SK-N-SH (cell line): Measurements from ENCODE around the gene WASF2. TPM values are rescaled to one million over a fixed set of nuclear protein-coding genes. Genes with fewer than 3 reads are reported as not detected.

ENCODE experiments used
- CTCF ChIA-PET: fragments of 300-600, 350-600 bp; formaldehyde crosslinking; extraction: SDS; loops from one replicate; lab custom pipeline; 2021; lab: Yijun Ruan, JAX
- POLR2A ChIA-PET: fragments of 350-600 bp; sonication (Branson Sonifier 250); formaldehyde crosslinking; extraction: SDS; loops from one replicate; lab custom pipeline; 2020; ENCODE audit warnings: antibody characterized with exemption, inconsistent platforms; lab: Yijun Ruan, JAX
- DNase-seq: peaks from one replicate; pipeline ENCODE4 v3.0.0; 2012
- H2AFZ ChIP-seq: fragments of 200-600 bp; sonication (generic); 2 replicates; pipeline ENCODE4 v1.8.1; 2016; ENCODE audit warnings: antibody characterized with exemption, mild to moderate bottlenecking, low read depth
- H3F3A ChIP-seq: fragments of 200-600 bp; sonication (generic); replicated peaks from 2 replicates; pipeline ENCODE3; 2016; ENCODE audit warnings: antibody characterized with exemption, mild to moderate bottlenecking; ENCODE audit not compliant: insufficient read depth
- H3K27ac ChIP-seq, 2 experiments: fragments of 200-500 bp in 1 of 2; fragments of 200-600 bp in 1 of 2; sonication (Bioruptor generic) in 1 of 2; sonication (generic), shearing (Covaris generic) in 1 of 2; 2 replicates each; pipeline versions ENCODE4 v1.5.1 to v1.6.1; 2014 to 2016; ENCODE audit warnings: low read depth in 2 of 2, inconsistent platforms in 1 of 2, low read length in 1 of 2, mild to moderate bottlenecking in 1 of 2, mixed read lengths in 1 of 2
- H3K27me3 ChIP-seq: fragments of 200-600 bp; sonication (generic), shearing (Covaris generic); 2 replicates; pipeline ENCODE4 v1.6.1; 2016; ENCODE audit warnings: mixed run types; ENCODE audit not compliant: insufficient read depth
- H3K36me3 ChIP-seq, 2 experiments: fragments of 200-500 bp in 1 of 2; fragments of 200-600 bp in 1 of 2; sonication (Bioruptor generic) in 1 of 2; sonication (generic) in 1 of 2; replicated peaks in 1 of 2; 2 replicates each; pipeline versions ENCODE3 to v1.5.1; 2014 to 2016; ENCODE audit warnings: low read length in 1 of 2, mild to moderate bottlenecking in 1 of 2; ENCODE audit not compliant: insufficient read depth in 2 of 2, control insufficient read depth in 1 of 2
- H3K4me1 ChIP-seq, 2 experiments: fragments of 200-500 bp in 1 of 2; fragments of 200-600 bp in 1 of 2; sonication (Bioruptor generic) in 1 of 2; sonication (generic), shearing (Covaris generic) in 1 of 2; 2 replicates each; pipeline versions ENCODE4 v1.5.1 to v1.6.1; 2014 to 2016; ENCODE audit warnings: low read depth in 1 of 2, low read length in 1 of 2, mixed run types in 1 of 2; ENCODE audit not compliant: insufficient read depth in 2 of 2, control insufficient read depth in 1 of 2
- H3K4me2 ChIP-seq: fragments of 200-600 bp; sonication (generic), shearing (Covaris generic); 2 replicates; pipeline ENCODE4 v1.6.1; 2017; ENCODE audit warnings: mixed run types
- H3K4me3 ChIP-seq, 2 experiments: fragments of 200-500 bp in 1 of 2; fragments of 200-600 bp in 1 of 2; sonication (Bioruptor generic) in 1 of 2; sonication (generic), shearing (Covaris generic) in 1 of 2; 2 replicates each; pipeline versions ENCODE4 v1.5.1 to v1.8.1; 2014 to 2016; ENCODE audit warnings: low read depth in 2 of 2, inconsistent platforms in 1 of 2, low read length in 1 of 2, mild to moderate bottlenecking in 1 of 2, mixed read lengths in 1 of 2, moderate library complexity in 1 of 2
- H3K79me2 ChIP-seq: fragments of 200-600 bp; sonication (generic); 2 replicates; pipeline ENCODE4 v1.8.1; 2017; ENCODE audit warnings: mild to moderate bottlenecking; ENCODE audit not compliant: insufficient read depth
- H3K9ac ChIP-seq: fragments of 200-600 bp; sonication (generic); 2 replicates; pipeline ENCODE4 v1.6.1; 2017; ENCODE audit warnings: mixed run types
- H3K9me2 ChIP-seq: fragments of 200-600 bp; sonication (generic); 2 replicates; pipeline ENCODE4 v1.6.1; 2017; ENCODE audit warnings: mixed run types
- H3K9me3 ChIP-seq: fragments of 200-600 bp; sonication (generic); 2 replicates; pipeline ENCODE4 v1.6.1; 2017; ENCODE audit warnings: mixed run types, mild to moderate bottlenecking, moderate library complexity
- H4K20me1 ChIP-seq: fragments of 200-600 bp; sonication (generic); 2 replicates; pipeline ENCODE4 v1.6.1; 2017; ENCODE audit warnings: mild to moderate bottlenecking, mixed run types; ENCODE audit not compliant: insufficient read depth
- CHD2 ChIP-seq: fragments of 150-350 bp; IDR thresholded peaks from 2 replicates; pipeline ENCODE4 v1.6.1; 2018; ENCODE audit warnings: low read length; ENCODE audit not compliant: partially characterized antibody
- ELF1 ChIP-seq: IDR thresholded peaks from 2 replicates; pipeline ENCODE4 v1.4.0; 2012
- EP300 ChIP-seq, 2 experiments: IDR thresholded peaks; 2 replicates each; pipeline versions ENCODE4 v1.4.0 to v1.6.1; 2012; ENCODE audit warnings: borderline replicate concordance in 1 of 2, low read depth in 1 of 2, low read length in 1 of 2
- EZH2phosphoT487 ChIP-seq: fragments of 200-600 bp; sonication (generic); IDR thresholded peaks from 2 replicates; pipeline ENCODE4 v1.6.1; 2017; ENCODE audit warnings: low read depth, mixed run types, mild to moderate bottlenecking, antibody characterized with exemption, moderate library complexity, borderline replicate concordance
- FOSL2 ChIP-seq: IDR thresholded peaks from 2 replicates; pipeline ENCODE4 v1.4.0; 2012; ENCODE audit warnings: low read depth, mild to moderate bottlenecking, moderate library complexity, borderline replicate concordance
- FOXJ3 ChIP-seq: sonication (generic); formaldehyde crosslinking; IDR thresholded peaks from 2 replicates; pipeline ENCODE4 v1.5.1; 2020; ENCODE audit warnings: mild to moderate bottlenecking, missing genetic modification reagents
- GATA2 ChIP-seq: sonication (generic); formaldehyde crosslinking; IDR thresholded peaks from 2 replicates; pipeline ENCODE4 v1.5.0; 2020; ENCODE audit warnings: mild to moderate bottlenecking, missing genetic modification reagents
- MEF2A ChIP-seq: IDR thresholded peaks from 2 replicates; pipeline ENCODE4 v1.4.0; 2012; ENCODE audit warnings: low read depth, borderline replicate concordance
- MXI1 ChIP-seq: IDR thresholded peaks from 2 replicates; pipeline ENCODE4 v1.6.1; 2012; ENCODE audit warnings: mild to moderate bottlenecking, low read depth, low read length, improper control_type of control experiment
- POLR2AphosphoS5 ChIP-seq: IDR thresholded peaks from 2 replicates; pipeline ENCODE4 v1.6.1; 2012; ENCODE audit warnings: low read depth, low read length
- RAD21 ChIP-seq: IDR thresholded peaks from 2 replicates; pipeline ENCODE4 v1.6.1; 2012; ENCODE audit warnings: mild to moderate bottlenecking, low read length
- RCOR1 ChIP-seq: fragments of 150-350 bp; IDR thresholded peaks from 2 replicates; pipeline ENCODE4 v1.6.1; 2017; ENCODE audit warnings: antibody characterized with exemption, low read length
- RFX5 ChIP-seq: IDR thresholded peaks from 2 replicates; pipeline ENCODE4 v1.6.1; 2012; ENCODE audit warnings: mild to moderate bottlenecking, improper control_type of control experiment, low read length
- TEAD4 ChIP-seq: IDR thresholded peaks from 2 replicates; pipeline ENCODE4 v1.4.0; 2012; ENCODE audit warnings: mild to moderate bottlenecking, borderline replicate concordance; ENCODE audit not compliant: insufficient read depth
- YY1 ChIP-seq: IDR thresholded peaks from 2 replicates; pipeline ENCODE4 v1.4.0; 2012; ENCODE audit warnings: low read depth, mild to moderate bottlenecking
- WGBS: methylation state at CpG from one replicate; pipeline ENCODE4 v1.1.6; 2017; ENCODE audit warnings: low lambda C conversion rate; 5-methylcytosine and 5-hydroxymethylcytosine counted together
- polyA plus RNA-seq, 3 experiments: library from polyadenylated mRNA; depleted of rRNA; stranded (reverse); fragments of >200 nt; gene quantifications; 2 replicates each; pipeline ENCODE4 v1.2.3, GENCODE V29; 2012
- TF ChIP-seq, protein P1 (sequence below): fragments of 150-350 bp; IDR thresholded peaks from 2 replicates; pipeline ENCODE4 v1.6.1; 2017; ENCODE audit warnings: antibody characterized with exemption, low read length, low read depth, borderline replicate concordance
- TF ChIP-seq, protein P2 (sequence below): fragments of 150-350 bp; IDR thresholded peaks from 2 replicates; pipeline ENCODE4 v1.6.1; 2016; ENCODE audit warnings: mild to moderate bottlenecking, low read depth, low read length
- TF ChIP-seq, protein P3 (sequence below): IDR thresholded peaks from 2 replicates; pipeline ENCODE4 v1.4.0; 2012; ENCODE audit warnings: low read depth, borderline replicate concordance
- TF ChIP-seq, protein P4 (sequence below): IDR thresholded peaks from 2 replicates; pipeline ENCODE4; 2012
- TF ChIP-seq, protein P5 (sequence below): IDR thresholded peaks from 2 replicates; pipeline ENCODE4 v1.4.0; 2012; ENCODE audit warnings: low read depth, borderline replicate concordance

The WASF2 gene
- polyA plus RNA-seq, 1 of the 3 experiments (the other 2 are of a cell fraction) = 27.1 TPM

DNA sequence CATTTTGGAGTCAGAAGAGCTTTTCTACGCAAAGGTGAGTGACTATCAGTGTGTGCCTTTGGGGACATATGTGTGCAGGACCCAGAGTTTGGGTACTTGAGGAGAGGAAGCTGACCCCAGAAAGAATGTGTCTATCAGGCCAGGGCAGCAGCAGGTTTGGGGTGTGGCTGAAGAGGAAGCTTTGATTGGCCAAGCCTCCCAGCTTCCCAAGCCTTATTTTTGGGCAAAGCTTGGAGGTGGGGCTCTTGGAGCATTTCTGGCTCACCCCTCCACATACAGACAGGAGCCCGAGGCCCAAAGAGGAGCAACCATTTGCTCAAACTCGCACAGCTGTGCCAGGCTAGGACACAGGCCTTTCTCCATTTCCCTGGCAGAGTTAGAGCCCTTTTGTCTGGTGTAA lies 92.9 kb downstream of the WASF2 start:
- H3K9me2 ChIP-seq = no peaks in the 10 kb centered on the region
- H3F3A ChIP-seq = peaks cover 15% of the 10 kb centered on the region
- H2AFZ ChIP-seq = no peak overlapping the region
- no peak for DNase-seq
- TF ChIP-seq CHD2 = no peak
- TF ChIP-seq, protein P1, sequence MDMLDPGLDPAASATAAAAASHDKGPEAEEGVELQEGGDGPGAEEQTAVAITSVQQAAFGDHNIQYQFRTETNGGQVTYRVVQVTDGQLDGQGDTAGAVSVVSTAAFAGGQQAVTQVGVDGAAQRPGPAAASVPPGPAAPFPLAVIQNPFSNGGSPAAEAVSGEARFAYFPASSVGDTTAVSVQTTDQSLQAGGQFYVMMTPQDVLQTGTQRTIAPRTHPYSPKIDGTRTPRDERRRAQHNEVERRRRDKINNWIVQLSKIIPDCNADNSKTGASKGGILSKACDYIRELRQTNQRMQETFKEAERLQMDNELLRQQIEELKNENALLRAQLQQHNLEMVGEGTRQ = no peak
- TF ChIP-seq ELF1 = no peak
- no peak for TF ChIP-seq EP300 (IDR thresholded peaks at IDR 0.05; ENCODE audit: borderline replicate concordance in 1 of 2, low read depth in 1 of 2, low read length in 1 of 2)
- no peak for TF ChIP-seq GATA2 (CRISPR knock-in tag)
- no peak for TF ChIP-seq POLR2AphosphoS5
- no peak for TF ChIP-seq RFX5
- no peak for TF ChIP-seq MEF2A
- TF ChIP-seq EZH2phosphoT487 = no peak
- TF ChIP-seq FOSL2 = no peak
- TF ChIP-seq, protein P2, sequence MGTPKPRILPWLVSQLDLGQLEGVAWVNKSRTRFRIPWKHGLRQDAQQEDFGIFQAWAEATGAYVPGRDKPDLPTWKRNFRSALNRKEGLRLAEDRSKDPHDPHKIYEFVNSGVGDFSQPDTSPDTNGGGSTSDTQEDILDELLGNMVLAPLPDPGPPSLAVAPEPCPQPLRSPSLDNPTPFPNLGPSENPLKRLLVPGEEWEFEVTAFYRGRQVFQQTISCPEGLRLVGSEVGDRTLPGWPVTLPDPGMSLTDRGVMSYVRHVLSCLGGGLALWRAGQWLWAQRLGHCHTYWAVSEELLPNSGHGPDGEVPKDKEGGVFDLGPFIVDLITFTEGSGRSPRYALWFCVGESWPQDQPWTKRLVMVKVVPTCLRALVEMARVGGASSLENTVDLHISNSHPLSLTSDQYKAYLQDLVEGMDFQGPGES = no peak
- no peak for TF ChIP-seq YY1
- TF ChIP-seq RAD21 = no peak
- TF ChIP-seq, protein P3, sequence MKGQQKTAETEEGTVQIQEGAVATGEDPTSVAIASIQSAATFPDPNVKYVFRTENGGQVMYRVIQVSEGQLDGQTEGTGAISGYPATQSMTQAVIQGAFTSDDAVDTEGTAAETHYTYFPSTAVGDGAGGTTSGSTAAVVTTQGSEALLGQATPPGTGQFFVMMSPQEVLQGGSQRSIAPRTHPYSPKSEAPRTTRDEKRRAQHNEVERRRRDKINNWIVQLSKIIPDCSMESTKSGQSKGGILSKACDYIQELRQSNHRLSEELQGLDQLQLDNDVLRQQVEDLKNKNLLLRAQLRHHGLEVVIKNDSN = no peak
- TF ChIP-seq, protein P4, sequence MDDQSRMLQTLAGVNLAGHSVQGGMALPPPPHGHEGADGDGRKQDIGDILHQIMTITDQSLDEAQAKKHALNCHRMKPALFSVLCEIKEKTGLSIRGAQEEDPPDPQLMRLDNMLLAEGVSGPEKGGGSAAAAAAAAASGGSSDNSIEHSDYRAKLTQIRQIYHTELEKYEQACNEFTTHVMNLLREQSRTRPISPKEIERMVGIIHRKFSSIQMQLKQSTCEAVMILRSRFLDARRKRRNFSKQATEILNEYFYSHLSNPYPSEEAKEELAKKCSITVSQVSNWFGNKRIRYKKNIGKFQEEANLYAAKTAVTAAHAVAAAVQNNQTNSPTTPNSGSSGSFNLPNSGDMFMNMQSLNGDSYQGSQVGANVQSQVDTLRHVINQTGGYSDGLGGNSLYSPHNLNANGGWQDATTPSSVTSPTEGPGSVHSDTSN = no peak
- no peak for TF ChIP-seq FOXJ3 (CRISPR knock-in tag)
- TF ChIP-seq, protein P5, sequence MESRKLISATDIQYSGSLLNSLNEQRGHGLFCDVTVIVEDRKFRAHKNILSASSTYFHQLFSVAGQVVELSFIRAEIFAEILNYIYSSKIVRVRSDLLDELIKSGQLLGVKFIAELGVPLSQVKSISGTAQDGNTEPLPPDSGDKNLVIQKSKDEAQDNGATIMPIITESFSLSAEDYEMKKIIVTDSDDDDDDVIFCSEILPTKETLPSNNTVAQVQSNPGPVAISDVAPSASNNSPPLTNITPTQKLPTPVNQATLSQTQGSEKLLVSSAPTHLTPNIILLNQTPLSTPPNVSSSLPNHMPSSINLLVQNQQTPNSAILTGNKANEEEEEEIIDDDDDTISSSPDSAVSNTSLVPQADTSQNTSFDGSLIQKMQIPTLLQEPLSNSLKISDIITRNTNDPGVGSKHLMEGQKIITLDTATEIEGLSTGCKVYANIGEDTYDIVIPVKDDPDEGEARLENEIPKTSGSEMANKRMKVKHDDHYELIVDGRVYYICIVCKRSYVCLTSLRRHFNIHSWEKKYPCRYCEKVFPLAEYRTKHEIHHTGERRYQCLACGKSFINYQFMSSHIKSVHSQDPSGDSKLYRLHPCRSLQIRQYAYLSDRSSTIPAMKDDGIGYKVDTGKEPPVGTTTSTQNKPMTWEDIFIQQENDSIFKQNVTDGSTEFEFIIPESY = no peak
- no peak for TF ChIP-seq TEAD4
- no peak for TF ChIP-seq MXI1
- TF ChIP-seq RCOR1 = no peak
- no peak overlapping the region for H3K4me2 ChIP-seq
- no peaks in the 10 kb centered on the region for H3K9me3 ChIP-seq
- peaks cover 0 to 17% of the 10 kb centered on the region in 2 experiments; a peak in 2 of 4 replicates for H3K4me1 ChIP-seq
- no peaks in the 10 kb centered on the region for H4K20me1 ChIP-seq
- ChIA-PET POLR2A (interaction anchor here (0.6 kb wide), 2 partner anchors 83 to 96 kb away, joined by 3 to 4 read pairs; no protein-coding TSS in a partner anchor), CTCF (interaction anchor here (1.0 to 20.0 kb wide), 9 partner anchors 8 to 294 kb away, joined by 3 to 731 read pairs (median 8); partner anchors contain the start of gene AHDC1)
- no peak overlapping the region for H3K27ac ChIP-seq
- H3K9ac ChIP-seq = no peak overlapping the region
- no peak overlapping the region for H3K4me3 ChIP-seq
- H3K36me3 ChIP-seq = peaks cover 0 to 4% of the 10 kb centered on the region in 2 experiments
- 100% methylated on average over 1 of the region's 3 CpGs for WGBS
- H3K79me2 ChIP-seq = peaks cover 11% of the 10 kb centered on the region; the same call in 1 of the 2 replicates
- H3K27me3 ChIP-seq = no peaks in the 10 kb centered on the region
